HEK293 (cell line): Measurements from ENCODE around the gene KRTAP10-7.

ENCODE experiments used
- KLF16 ChIP-seq: fragments of 450-650 bp; formaldehyde crosslinking; IDR thresholded peaks from 2 replicates; pipeline ENCODE4 v1.5.1; 2017; ENCODE audit warnings: missing biosample characterization, missing genetic modification characterization
- SALL2 ChIP-seq: fragments of 450-650 bp; formaldehyde crosslinking; IDR thresholded peaks from 2 replicates; pipeline ENCODE4 v1.5.0; 2017; ENCODE audit warnings: missing biosample characterization, mild to moderate bottlenecking, missing genetic modification characterization, borderline replicate concordance
- YY2 ChIP-seq: fragments of 450-650 bp; formaldehyde crosslinking; IDR thresholded peaks from 2 replicates; pipeline ENCODE4 v1.5.1; 2016; ENCODE audit warnings: missing biosample characterization, missing genetic modification characterization
- ZFHX2 ChIP-seq: fragments of 450-650 bp; formaldehyde crosslinking; conservative IDR thresholded peaks from 2 replicates; pipeline ENCODE4 v1.5.1; 2016; ENCODE audit warnings: missing biosample characterization, missing genetic modification characterization
- ZIC2 ChIP-seq: fragments of 450-650 bp; formaldehyde crosslinking; IDR thresholded peaks from 2 replicates; pipeline ENCODE4 v1.5.1; 2016; ENCODE audit warnings: missing biosample characterization, missing genetic modification characterization
- ZNF132 ChIP-seq: fragments of 450-650 bp; formaldehyde crosslinking; IDR thresholded peaks from 2 replicates; pipeline ENCODE4 v1.5.1; 2017; ENCODE audit warnings: missing biosample characterization, missing genetic modification characterization, borderline replicate concordance
- ZNF146 ChIP-seq: fragments of 450-650 bp; formaldehyde crosslinking; IDR thresholded peaks from 2 replicates; pipeline ENCODE4 v1.5.1; 2016; ENCODE audit warnings: missing biosample characterization, missing genetic modification characterization
- ZNF169 ChIP-seq: fragments of 450-650 bp; formaldehyde crosslinking; IDR thresholded peaks from 2 replicates; pipeline ENCODE4 v1.5.1; 2016; ENCODE audit warnings: missing biosample characterization, missing genetic modification characterization
- ZNF341 ChIP-seq: fragments of 450-650 bp; formaldehyde crosslinking; IDR thresholded peaks from 2 replicates; pipeline ENCODE4; 2016; ENCODE audit warnings: low read depth, missing biosample characterization, missing genetic modification characterization
- ZNF391 ChIP-seq: fragments of 450-650 bp; formaldehyde crosslinking; IDR thresholded peaks from 2 replicates; pipeline ENCODE4 v1.5.1; 2016; ENCODE audit warnings: low read depth, missing biosample characterization, missing genetic modification characterization, borderline replicate concordance
- ZNF560 ChIP-seq: fragments of 450-650 bp; formaldehyde crosslinking; IDR thresholded peaks from 2 replicates; pipeline ENCODE4 v1.5.1; 2017; ENCODE audit warnings: missing biosample characterization, missing genetic modification characterization, borderline replicate concordance
- ZXDB ChIP-seq: fragments of 450-650 bp; formaldehyde crosslinking; IDR thresholded peaks from 2 replicates; pipeline ENCODE4 v1.5.1; 2016; ENCODE audit warnings: missing biosample characterization, missing genetic modification characterization
- TF ChIP-seq, protein P1 (sequence below): fragments of 450-650 bp; formaldehyde crosslinking; IDR thresholded peaks from 2 replicates; pipeline ENCODE4 v1.5.1; 2016; ENCODE audit warnings: missing biosample characterization, missing genetic modification characterization
- TF ChIP-seq, protein P2 (sequence below): fragments of 450-650 bp; formaldehyde crosslinking; IDR thresholded peaks from 2 replicates; pipeline ENCODE4 v1.5.0; 2017; ENCODE audit warnings: missing biosample characterization, missing genetic modification characterization, borderline replicate concordance
- TF ChIP-seq, protein P3 (sequence below): fragments of 450-650 bp; formaldehyde crosslinking; IDR thresholded peaks from 2 replicates; pipeline ENCODE4 v1.5.1; 2016; ENCODE audit warnings: missing biosample characterization, missing genetic modification characterization
- TF ChIP-seq, protein P4 (sequence below): fragments of 450-650 bp; formaldehyde crosslinking; IDR thresholded peaks from 2 replicates; pipeline ENCODE4 v1.5.1; 2017; ENCODE audit warnings: missing biosample characterization, missing genetic modification characterization
- TF ChIP-seq, protein P5 (sequence below): fragments of 450-650 bp; formaldehyde crosslinking; optimal IDR thresholded peaks from 2 replicates; pipeline ENCODE3; 2016; ENCODE audit warnings: missing biosample characterization, mild to moderate bottlenecking, missing genetic modification characterization

KRTAP10-7 gene

DNA sequence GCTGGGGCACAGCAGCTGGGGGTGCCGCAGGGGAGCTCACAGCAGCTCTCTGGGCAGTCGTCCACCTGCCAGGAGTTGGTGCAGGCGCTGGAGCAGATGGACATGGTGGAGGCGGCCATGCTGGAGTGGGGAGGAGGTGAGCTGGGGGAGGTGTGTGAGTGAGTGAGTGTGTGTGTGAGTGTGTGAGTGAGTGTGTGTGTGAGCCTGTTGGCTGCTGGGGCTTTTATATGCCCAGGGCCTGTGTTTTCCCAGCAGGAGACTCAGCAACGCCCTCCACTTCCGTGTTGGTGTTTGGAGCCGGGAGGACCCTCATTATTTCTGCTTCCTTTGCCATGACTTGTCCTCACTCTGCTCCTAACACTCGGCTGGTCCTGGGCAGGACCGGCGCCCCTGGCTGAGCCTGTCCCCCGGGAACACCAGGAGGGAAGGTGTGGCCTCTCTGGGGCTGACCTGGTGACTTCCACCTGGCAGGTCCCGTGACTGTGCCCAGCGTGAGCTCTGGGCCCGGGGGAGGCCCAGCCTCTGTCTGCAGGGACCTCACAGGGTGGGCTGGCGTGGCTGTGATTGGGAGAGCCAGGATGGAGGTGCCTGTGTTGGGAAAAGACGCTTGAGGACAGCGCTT, 48.9 kb upstream of the KRTAP10-7 start, which contains the start of gene KRTAP10-2 (continued):
- TF ChIP-seq, protein P1, sequence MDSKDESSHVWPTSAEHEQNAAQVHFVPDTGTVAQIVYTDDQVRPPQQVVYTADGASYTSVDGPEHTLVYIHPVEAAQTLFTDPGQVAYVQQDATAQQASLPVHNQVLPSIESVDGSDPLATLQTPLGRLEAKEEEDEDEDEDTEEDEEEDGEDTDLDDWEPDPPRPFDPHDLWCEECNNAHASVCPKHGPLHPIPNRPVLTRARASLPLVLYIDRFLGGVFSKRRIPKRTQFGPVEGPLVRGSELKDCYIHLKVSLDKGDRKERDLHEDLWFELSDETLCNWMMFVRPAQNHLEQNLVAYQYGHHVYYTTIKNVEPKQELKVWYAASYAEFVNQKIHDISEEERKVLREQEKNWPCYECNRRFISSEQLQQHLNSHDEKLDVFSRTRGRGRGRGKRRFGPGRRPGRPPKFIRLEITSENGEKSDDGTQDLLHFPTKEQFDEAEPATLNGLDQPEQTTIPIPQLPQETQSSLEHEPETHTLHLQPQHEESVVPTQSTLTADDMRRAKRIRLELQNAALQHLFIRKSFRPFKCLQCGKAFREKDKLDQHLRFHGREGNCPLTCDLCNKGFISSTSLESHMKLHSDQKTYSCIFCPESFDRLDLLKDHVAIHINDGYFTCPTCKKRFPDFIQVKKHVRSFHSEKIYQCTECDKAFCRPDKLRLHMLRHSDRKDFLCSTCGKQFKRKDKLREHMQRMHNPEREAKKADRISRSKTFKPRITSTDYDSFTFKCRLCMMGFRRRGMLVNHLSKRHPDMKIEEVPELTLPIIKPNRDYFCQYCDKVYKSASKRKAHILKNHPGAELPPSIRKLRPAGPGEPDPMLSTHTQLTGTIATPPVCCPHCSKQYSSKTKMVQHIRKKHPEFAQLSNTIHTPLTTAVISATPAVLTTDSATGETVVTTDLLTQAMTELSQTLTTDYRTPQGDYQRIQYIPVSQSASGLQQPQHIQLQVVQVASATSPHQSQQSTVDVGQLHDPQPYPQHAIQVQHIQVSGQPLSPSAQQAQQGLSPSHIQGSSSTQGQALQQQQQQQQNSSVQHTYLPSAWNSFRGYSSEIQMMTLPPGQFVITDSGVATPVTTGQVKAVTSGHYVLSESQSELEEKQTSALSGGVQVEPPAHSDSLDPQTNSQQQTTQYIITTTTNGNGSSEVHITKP, result no peak
- no peak for TF ChIP-seq YY2 (tag by site-specific recombination)
- no peak for TF ChIP-seq SALL2 (tag by site-specific recombination)
- TF ChIP-seq, protein P2, sequence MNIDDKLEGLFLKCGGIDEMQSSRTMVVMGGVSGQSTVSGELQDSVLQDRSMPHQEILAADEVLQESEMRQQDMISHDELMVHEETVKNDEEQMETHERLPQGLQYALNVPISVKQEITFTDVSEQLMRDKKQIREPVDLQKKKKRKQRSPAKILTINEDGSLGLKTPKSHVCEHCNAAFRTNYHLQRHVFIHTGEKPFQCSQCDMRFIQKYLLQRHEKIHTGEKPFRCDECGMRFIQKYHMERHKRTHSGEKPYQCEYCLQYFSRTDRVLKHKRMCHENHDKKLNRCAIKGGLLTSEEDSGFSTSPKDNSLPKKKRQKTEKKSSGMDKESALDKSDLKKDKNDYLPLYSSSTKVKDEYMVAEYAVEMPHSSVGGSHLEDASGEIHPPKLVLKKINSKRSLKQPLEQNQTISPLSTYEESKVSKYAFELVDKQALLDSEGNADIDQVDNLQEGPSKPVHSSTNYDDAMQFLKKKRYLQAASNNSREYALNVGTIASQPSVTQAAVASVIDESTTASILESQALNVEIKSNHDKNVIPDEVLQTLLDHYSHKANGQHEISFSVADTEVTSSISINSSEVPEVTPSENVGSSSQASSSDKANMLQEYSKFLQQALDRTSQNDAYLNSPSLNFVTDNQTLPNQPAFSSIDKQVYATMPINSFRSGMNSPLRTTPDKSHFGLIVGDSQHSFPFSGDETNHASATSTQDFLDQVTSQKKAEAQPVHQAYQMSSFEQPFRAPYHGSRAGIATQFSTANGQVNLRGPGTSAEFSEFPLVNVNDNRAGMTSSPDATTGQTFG (tag by site-specific recombination), result no peak
- no peak for TF ChIP-seq ZNF341
- TF ChIP-seq, protein P3, sequence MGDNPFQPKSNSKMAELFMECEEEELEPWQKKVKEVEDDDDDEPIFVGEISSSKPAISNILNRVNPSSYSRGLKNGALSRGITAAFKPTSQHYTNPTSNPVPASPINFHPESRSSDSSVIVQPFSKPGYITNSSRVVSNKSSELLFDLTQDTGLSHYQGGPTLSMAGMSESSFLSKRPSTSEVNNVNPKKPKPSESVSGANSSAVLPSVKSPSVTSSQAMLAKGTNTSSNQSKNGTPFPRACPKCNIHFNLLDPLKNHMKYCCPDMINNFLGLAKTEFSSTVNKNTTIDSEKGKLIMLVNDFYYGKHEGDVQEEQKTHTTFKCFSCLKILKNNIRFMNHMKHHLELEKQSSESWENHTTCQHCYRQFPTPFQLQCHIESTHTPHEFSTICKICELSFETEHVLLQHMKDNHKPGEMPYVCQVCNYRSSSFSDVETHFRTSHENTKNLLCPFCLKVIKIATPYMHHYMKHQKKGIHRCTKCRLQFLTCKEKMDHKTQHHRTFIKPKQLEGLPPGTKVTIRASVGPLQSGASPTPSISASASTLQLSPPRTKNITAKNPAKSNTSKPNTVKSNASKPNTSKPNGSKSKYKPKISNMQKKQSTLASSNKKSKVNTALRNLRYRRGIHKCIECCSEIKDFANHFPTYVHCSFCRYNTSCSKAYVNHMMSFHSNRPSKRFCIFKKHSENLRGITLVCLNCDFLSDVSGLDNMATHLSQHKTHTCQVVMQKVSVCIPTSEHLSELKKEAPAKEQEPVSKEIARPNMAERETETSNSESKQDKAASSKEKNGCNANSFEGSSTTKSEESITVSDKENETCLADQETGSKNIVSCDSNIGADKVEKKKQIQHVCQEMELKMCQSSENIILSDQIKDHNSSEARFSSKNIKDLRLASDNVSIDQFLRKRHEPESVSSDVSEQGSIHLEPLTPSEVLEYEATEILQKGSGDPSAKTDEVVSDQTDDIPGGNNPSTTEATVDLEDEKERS (tag by site-specific recombination), result no peak
- no peak for TF ChIP-seq ZNF146 (tag by site-specific recombination)
- TF ChIP-seq, protein P4, sequence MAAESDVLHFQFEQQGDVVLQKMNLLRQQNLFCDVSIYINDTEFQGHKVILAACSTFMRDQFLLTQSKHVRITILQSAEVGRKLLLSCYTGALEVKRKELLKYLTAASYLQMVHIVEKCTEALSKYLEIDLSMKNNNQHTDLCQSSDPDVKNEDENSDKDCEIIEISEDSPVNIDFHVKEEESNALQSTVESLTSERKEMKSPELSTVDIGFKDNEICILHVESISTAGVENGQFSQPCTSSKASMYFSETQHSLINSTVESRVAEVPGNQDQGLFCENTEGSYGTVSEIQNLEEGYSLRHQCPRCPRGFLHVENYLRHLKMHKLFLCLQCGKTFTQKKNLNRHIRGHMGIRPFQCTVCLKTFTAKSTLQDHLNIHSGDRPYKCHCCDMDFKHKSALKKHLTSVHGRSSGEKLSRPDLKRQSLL (tag by site-specific recombination), result no peak
- TF ChIP-seq ZNF132, result no peak
- TF ChIP-seq ZIC2 (tag by site-specific recombination), result peak; percentile 89
- TF ChIP-seq KLF16 (tag by site-specific recombination), result no peak
- peak; percentile 48 for TF ChIP-seq ZFHX2 (tag by site-specific recombination)
- TF ChIP-seq ZNF169, result no peak
- no peak for TF ChIP-seq ZNF560 (tag by site-specific recombination)
- TF ChIP-seq, protein P5, sequence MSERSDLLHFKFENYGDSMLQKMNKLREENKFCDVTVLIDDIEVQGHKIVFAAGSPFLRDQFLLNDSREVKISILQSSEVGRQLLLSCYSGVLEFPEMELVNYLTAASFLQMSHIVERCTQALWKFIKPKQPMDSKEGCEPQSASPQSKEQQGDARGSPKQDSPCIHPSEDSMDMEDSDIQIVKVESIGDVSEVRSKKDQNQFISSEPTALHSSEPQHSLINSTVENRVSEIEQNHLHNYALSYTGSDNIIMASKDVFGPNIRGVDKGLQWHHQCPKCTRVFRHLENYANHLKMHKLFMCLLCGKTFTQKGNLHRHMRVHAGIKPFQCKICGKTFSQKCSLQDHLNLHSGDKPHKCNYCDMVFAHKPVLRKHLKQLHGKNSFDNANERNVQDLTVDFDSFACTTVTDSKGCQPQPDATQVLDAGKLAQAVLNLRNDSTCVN (tag by site-specific recombination), result no peak
- TF ChIP-seq ZXDB (tag by site-specific recombination), result no peak
- TF ChIP-seq ZNF391 (tag by site-specific recombination), result no peak
